T1000 (cell line): ENCODE data around the gene ARPC1A.
"Not testable (repeated sequence)": the region's sequence is repeated elsewhere in the genome, so short reads cannot be mapped to it uniquely, and the experiment has no call there.

Experiments used
- DNase-seq: peaks from one replicate; lab custom pipeline; 2025; ENCODE audit warnings: mixed read lengths; lab: John Stamatoyannopoulos, UW

ARPC1A gene

DNA sequence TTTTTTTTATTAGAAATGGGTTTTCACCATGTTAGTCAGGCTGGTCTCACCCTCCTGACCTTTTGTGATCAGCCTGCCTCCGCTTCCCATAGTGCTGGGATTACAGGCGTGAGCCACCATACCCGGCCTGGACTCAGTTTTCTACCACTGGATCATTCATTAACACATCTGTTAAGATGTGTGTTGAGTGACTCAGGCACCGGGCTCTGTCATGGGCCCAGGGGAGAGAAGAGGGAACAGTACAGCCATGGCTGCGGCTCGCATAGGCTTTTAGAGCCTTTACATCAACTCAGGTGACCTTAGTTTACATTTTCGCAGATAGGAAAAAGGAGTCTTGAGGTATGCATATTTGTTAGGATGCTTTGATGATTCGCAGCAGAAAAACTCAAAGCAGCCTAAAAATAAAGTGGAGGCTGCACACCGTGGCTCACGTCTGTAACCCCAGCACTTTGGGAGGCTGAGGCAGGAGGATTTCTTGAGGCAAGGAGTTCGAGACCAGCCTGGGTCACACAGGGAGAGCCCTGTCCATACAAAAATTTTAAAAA lies 45.8 kb downstream of the ARPC1A start:
- DNase-seq = no peak

GRCh38 chr7:99372275-99373090 lies 46.8 kb downstream of the ARPC1A start:
- DNase-seq = no peak

DNA sequence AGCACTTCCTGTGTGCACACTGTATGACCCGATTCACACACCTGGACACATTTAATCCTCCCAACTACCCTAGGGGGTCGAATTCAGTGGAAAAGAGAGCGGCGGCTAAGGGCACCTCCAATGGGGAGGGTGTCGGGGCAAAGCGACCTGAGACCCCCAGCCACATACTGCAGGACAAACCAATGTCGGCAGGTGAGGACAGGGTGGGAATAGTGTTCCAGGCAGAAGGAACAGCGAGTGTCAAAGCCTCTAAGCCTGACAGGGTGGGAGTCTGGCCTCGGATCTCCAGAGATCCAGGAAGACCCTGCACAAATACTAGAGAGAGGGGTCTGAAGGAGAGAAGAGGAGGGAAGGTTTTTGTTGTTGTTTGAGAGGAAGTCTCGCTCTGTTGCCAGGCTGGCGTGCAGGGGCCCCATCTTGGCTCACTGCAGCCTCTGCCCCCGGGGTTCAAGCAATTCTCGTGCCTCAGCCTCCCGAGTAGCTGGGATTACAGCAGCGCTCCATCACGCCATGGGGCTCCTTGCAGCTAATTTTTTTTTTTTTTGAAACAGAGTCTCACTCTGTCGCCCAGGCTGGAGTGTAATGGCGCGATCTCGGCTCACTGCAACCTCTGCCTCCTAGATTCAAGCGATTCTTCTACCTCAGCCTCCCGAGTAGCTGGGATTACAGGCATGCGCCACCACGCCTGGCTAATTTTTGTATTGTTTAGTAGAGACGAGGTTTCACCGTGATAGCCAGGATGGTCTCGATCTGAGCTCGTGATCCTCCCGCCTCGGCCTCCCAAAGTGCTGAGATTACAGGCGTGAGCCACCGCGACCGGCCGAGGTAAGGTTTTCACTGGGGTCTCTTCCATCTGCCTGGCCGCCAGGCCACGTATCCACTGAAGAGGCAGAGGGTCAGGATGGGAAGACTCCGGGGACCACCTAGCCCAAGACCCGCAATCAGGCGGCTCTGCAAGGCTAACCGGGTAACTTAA lies 47.7 kb downstream of the ARPC1A start:
- no peak for DNase-seq

GRCh38 chr7:99374111-99375064 lies 48.7 kb downstream of the ARPC1A start, which contains the start of gene ARPC1B:
Gene ARPC1B, plus strand, starts transcription at chr7:99374730. Its CDS starts 10,985 bp downstream, at chr7:99385715.
- DNase-seq = peak; percentile 37

DNA sequence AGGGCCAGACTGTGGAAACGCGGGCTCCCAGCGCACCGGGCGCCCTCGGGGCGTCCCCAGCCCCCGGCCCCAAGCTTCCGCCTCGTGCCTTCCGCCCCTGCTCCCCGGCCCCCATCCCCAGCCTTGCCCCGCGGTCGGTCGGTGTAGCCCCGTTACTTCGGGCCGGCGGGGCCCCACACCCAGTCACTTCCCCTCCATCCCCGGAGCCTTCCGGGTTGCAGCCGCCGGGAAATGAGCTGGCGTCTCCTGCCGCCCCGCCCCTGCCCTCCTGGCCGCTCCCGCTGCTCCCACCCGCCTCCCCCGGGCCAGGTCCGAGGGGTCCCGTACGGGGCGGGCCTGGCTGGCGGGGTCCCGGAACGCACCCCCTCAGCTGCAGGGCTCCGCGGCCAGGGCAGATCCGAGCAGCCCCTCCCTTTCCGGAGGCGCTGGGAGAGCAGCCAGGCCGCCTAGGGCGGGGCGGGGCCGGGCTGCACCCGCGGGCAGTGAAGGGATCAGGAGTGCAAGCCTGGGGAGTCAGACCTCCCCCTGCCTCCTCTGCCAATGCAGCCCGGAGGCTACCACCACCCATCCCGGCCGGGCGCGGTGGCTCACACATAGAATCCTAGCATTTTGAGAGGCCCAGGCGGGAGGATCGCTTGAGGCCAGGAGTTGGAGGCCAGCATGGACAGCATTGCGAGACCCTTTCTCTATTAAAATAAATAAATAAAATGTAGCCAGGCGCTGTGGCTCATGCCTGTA lies 49.5 kb downstream of the ARPC1A start:
- peak; percentile 71 for DNase-seq

DNA sequence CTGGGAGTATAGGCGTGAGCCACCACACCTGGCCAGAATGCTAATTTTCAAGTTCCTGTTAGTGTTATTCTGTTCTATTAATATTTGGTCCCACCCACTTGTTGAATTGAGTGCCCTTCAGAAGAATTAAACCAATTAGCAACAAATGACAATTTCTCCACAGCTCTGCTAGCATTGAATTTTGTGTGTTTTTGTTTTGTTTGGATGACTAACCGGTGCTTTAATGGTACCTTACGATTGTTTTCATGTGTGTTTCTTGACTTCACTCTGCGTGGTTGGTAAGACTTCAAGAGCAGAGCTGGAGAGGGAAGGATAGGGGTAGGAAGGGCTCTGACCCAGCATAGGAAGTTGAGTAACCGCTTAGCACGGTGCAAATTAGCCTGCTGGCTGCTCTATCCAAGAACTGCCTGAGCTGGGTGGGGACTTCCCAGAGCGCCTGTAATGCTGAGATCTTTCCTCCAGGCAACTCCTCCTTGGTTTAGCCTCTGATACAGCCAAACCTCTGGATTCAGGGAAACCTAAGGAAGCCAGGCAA lies 53.4 kb downstream of the ARPC1A start:
- peak; percentile 46 for DNase-seq

DNA sequence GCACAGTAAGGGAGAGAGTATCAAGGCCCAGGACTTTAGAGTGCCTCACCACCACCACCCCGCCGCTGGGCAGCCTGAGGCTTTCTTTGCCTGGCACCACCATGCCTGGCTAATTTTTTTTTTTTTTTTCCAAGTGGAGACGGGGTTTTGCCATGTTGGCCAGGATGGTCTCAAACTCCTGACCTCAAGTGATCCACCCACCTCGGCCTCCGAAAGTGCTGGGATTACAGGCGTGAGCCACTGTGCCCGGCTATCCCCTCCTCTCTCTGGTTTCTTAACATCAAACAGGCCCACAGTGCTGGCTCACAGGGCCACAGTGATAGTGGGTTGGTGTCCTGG lies 54.0 kb downstream of the ARPC1A start:
- DNase-seq = not testable (repeated sequence)

DNA sequence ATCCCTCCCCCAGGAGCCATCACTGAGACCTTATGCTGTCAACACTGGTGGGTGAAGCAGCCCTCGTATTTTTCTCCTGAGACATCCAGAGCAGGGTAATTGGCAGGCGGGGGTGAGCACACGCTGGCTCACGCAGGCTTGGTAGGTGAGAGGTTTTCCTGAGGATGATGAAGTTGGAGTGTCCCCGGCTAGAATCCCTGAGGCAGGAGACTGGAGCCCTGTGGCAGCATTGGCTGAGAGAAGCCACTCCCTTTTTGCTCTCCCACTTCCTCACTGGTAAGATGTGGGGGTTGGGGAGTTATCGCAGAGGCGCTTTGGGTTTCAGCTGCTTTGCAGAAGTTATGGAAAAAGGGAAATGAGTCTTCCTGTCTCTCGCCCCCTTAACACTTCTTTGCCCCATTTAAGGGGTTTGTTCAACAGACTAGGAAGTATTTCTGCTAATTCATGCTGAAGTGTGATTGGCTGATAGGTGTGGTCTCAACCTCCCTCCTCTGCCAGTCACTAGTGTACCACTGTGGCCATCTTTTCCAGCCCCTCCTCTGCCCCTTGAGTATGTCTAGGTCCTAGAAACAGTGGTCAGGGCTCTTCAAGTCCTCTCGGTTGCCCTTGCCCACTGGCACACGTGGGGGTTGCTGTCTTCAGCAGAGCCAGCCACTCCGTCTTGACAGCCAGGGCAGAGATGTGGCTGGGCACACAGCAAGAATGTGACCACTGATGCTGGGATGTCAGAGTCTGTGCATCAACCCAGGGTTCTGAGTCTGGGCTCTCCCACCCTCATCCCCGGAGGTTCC lies 54.5 kb downstream of the ARPC1A start:
- no peak for DNase-seq

DNA sequence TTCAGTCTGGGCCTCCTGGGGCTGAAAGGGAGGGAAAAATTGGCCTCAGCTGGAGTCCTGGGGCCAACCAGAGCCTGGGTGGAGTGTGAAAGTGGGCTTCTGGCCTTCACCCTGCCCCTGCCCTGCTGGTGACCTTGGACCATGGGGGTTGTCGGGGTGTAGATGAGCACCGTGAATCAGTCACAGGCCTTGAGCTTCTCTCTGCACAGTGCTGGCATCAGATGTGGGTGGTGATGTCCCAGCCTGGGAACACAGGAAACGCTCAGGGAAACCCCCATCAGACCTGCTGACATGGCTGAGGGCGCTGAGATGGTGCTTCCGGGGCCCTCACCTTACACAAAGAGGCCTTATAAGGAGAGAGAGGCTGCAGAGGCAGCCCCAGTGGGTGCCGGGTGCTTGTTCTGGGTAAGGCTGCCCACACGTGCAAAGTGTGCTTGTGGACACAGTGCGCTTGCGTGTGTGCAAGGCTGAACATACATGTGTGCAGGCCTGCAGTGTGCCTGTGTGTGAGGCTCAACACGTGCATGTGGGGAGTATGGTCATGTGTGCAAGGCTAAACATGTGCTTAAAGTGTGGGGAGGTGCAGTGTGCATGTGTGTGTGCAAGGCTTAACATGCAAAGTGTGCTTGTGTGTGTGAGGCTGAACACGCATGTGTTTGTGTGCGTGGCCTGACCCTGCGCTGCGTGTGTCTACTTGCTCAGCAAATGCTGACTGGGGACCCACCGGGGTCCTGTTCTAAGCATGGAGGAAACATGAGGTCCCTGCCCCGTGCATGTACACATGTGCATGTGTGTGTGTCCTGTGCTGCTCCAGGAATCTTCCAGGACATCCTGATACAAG lies 55.3 kb downstream of the ARPC1A start:
- no peak for DNase-seq

DNA sequence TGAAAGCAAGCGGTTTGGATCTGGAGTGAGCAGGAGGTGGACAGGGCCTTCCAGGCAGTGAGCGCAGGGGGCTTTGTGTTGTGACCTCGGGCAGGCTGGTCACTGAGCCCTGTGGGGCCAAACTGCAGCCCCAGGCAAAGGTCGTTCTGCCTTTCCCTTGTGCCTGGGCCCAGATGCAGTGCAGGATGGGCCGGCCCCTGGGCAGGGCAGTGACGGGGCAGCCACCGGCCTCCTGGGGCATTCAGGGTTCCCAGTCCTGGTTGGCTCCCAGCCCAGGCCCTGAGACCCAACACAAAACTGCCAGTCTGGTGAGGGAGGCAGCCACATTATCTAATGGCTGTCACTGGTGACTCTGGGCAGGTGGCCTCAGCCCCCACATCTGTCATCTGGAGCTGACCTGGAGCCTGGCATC lies 56.0 kb downstream of the ARPC1A start:
- DNase-seq = no peak

- DNase-seq = no peak
Measured at GRCh38 chr7:99383203-99383602, 57.5 kb downstream of the ARPC1A start.

GRCh38 chr7:99383791-99384370 lies 58.2 kb downstream of the ARPC1A start:
- DNase-seq = no peak

GRCh38 chr7:99384523-99384922 lies 58.8 kb downstream of the ARPC1A start:
- no peak for DNase-seq

DNA sequence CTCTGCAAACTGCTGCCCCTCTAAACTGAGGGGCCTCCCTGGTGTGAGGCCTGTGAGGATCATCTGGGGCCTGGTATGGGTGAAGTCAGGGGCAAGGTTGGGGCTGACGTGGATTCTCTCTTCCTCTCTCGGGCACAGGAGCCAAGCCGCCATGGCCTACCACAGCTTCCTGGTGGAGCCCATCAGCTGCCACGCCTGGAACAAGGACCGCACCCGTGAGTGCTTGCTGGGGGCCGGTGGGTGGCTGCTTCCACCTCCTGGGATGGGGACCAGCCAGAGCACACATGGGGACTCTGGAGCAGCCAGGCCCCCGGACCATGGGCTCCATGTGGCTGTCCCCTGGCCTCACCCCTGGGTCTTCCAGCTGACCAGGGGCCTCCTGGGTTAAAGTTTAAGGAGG lies 59.9 kb downstream of the ARPC1A start:
- no peak for DNase-seq

DNA sequence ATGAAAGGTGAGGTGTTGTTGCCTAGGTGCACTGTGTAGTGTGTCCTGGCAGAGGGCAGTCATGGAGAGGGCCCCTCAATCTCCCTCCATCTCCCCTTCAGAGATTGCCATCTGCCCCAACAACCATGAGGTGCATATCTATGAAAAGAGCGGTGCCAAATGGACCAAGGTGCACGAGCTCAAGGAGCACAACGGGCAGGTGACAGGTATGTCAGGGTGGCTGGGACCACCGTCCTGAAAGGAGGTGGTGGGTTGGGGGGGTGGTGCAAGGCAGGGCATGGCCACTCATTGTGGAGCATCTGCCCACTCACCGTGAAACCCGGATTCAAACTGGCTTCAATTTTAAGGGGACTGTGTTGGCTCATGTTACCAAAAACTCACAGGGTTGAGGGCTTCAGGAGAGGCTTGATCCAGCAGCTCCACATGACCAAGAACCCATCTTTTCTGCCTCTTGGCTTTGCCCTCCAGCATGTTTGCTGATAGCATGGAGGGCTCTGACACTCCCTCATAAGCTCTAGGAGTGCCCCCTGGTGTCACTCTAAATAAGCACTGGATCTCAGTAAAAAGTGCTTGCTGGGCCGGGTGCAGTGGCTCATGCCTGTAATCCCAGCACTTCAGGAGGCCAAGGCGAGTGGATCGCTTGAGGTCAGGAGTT lies 61.0 kb downstream of the ARPC1A start:
- DNase-seq = no peak

DNA sequence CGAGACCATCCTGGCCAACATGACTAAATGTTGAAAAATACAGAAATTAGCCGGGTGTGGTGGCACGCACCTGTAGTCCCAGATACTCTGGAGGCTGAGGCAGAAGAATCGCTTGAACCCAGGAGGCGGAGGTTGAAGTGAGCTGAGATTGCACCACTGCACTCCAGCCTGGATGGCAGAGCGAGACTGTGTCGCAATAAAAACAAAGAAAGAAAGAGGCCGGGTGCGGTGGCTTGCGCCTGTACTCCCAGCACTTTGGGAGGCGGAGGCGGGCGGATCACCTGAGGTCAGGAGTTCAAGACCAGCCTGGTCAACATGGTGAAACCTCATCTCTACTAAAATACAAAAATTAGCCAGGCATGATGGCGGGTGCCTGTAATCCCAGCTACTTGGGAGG lies 61.5 kb downstream of the ARPC1A start:
- DNase-seq = not testable (repeated sequence)

DNA sequence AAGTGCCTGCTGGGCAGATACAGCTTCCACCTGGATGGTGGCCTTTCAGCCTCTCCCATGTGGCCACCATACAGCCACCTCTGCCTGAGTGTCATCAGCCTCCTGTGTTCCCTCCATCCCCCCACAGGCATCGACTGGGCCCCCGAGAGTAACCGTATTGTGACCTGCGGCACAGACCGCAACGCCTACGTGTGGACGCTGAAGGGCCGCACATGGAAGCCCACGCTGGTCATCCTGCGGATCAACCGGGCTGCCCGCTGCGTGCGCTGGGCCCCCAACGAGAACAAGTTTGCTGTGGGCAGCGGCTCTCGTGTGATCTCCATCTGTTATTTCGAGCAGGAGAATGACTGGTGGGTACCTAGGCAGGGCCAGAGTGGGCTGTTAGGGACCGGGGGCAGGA lies 62.2 kb downstream of the ARPC1A start:
- no peak for DNase-seq

DNA sequence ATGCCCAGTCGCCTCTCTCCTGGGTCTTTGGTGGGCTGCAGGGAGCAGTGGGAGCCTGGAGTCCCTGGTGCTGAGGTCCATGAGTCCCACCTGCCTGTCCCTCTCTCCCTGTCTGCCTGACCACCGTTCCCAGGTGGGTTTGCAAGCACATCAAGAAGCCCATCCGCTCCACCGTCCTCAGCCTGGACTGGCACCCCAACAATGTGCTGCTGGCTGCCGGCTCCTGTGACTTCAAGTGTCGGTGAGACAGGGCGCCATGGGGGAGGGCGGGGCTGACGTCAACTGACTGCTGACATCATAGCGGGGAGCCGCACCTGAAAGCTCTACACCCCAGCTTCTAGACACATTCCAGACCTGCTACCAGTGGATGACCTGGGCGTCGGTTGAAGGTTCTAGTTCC lies 64.1 kb downstream of the ARPC1A start:
- DNase-seq = no peak
